H9 (cell line): Measurements from ENCODE around the gene DNAJC6. TPM values are rescaled to one million over a fixed set of nuclear protein-coding genes. Genes with fewer than 3 reads are reported as not detected.

ENCODE experiments used
- DNase-seq: peaks from one replicate; pipeline ENCODE4 v3.0.0-alpha.2; 2017
- H2AFZ ChIP-seq: one replicate; pipeline ENCODE4 v1.6.1; 2013; ENCODE audit warnings: mild to moderate bottlenecking, low read length, control low read depth, moderate library complexity
- H2AK5ac ChIP-seq: 2 replicates; pipeline ENCODE4 v1.6.1; 2013; ENCODE audit warnings: low read length, control low read depth, mixed read lengths; ENCODE audit not compliant: insufficient read length
- H2BK120ac ChIP-seq: one replicate; pipeline ENCODE4 v1.6.1; 2013; ENCODE audit warnings: low read depth, mild to moderate bottlenecking, low read length, control low read depth, inconsistent platforms; ENCODE audit not compliant: poor library complexity, severe bottlenecking
- H2BK12ac ChIP-seq: 2 replicates; pipeline ENCODE4 v1.6.1; 2013; ENCODE audit warnings: low read length, control low read depth, mixed read lengths, low read depth; ENCODE audit not compliant: insufficient read length
- H2BK15ac ChIP-seq: 2 replicates; pipeline ENCODE4 v1.6.1; 2013; ENCODE audit warnings: low read depth, low read length, control low read depth
- H2BK20ac ChIP-seq: one replicate; pipeline ENCODE4 v1.6.1; 2013; ENCODE audit warnings: low read depth, mild to moderate bottlenecking, low read length, control low read depth, inconsistent platforms; ENCODE audit not compliant: poor library complexity, severe bottlenecking
- H2BK5ac ChIP-seq: 2 replicates; pipeline ENCODE4 v1.6.1; 2013; ENCODE audit warnings: low read length, control low read depth, mixed read lengths; ENCODE audit not compliant: insufficient read length
- H3K14ac ChIP-seq: 2 replicates; pipeline ENCODE4 v1.6.1; 2013; ENCODE audit warnings: low read length, control low read depth; ENCODE audit not compliant: insufficient read depth
- H3K18ac ChIP-seq: 2 replicates; pipeline ENCODE4 v1.6.1; 2013; ENCODE audit warnings: low read depth, mild to moderate bottlenecking, mixed read lengths, low read length, control low read depth; ENCODE audit not compliant: insufficient read length
- H3K23ac ChIP-seq: 2 replicates; pipeline ENCODE4 v1.6.1; 2013; ENCODE audit warnings: low read length, control low read depth, mixed read lengths, low read depth; ENCODE audit not compliant: insufficient read length
- H3K23me2 ChIP-seq: 2 replicates; pipeline ENCODE4 v1.6.1; 2013; ENCODE audit warnings: low read depth, mild to moderate bottlenecking, mixed read lengths, low read length, control low read depth; ENCODE audit not compliant: insufficient read length, poor library complexity, severe bottlenecking
- H3K27ac ChIP-seq: 2 replicates; pipeline ENCODE4 v1.5.1; 2013; ENCODE audit warnings: low read length, control low read depth, mixed read lengths, low read depth; ENCODE audit not compliant: insufficient read length
- H3K27me3 ChIP-seq: 2 replicates; pipeline ENCODE4 v1.6.1; 2013; ENCODE audit warnings: low read length, control low read depth, inconsistent platforms; ENCODE audit not compliant: insufficient read depth
- H3K4ac ChIP-seq: 2 replicates; pipeline ENCODE4 v1.6.1; 2013; ENCODE audit warnings: low read depth, mild to moderate bottlenecking, control low read depth, inconsistent platforms, low read length, moderate library complexity
- H3K4me1 ChIP-seq: 2 replicates; pipeline ENCODE4 v1.6.1; 2013; ENCODE audit warnings: low read length, control low read depth, inconsistent platforms; ENCODE audit not compliant: insufficient read depth
- H3K4me2 ChIP-seq: 2 replicates; pipeline ENCODE4 v1.6.1; 2013; ENCODE audit warnings: low read length, control low read depth, mixed read lengths; ENCODE audit not compliant: insufficient read length, insufficient read depth
- H3K56ac ChIP-seq: 2 replicates; pipeline ENCODE4 v1.6.1; 2013; ENCODE audit warnings: low read depth, mild to moderate bottlenecking, mixed read lengths, low read length, control low read depth; ENCODE audit not compliant: insufficient read length
- H3K79me1 ChIP-seq: 2 replicates; pipeline ENCODE4 v1.6.1; 2013; ENCODE audit warnings: low read depth, mild to moderate bottlenecking, moderate library complexity, low read length, control low read depth, inconsistent platforms; ENCODE audit not compliant: insufficient read depth, poor library complexity, severe bottlenecking
- H3K79me2 ChIP-seq: 2 replicates; pipeline ENCODE4 v1.6.1; 2013; ENCODE audit warnings: low read length, control low read depth, inconsistent platforms; ENCODE audit not compliant: insufficient read depth
- H3K9ac ChIP-seq: 2 replicates; pipeline ENCODE4 v1.6.1; 2013; ENCODE audit warnings: low read length, control low read depth, mixed read lengths; ENCODE audit not compliant: insufficient read length; ENCODE audit errors: extremely low read depth
- H3K9me3 ChIP-seq: one replicate; pipeline ENCODE4 v1.6.1; 2013; ENCODE audit warnings: low read depth, low read length, inconsistent platforms; ENCODE audit not compliant: control insufficient read depth
- H3T11ph ChIP-seq: one replicate; pipeline ENCODE4 v1.6.1; 2013; ENCODE audit warnings: mild to moderate bottlenecking, low read length, control low read depth, inconsistent platforms
- H4K20me1 ChIP-seq: one replicate; pipeline ENCODE4 v1.6.1; 2013; ENCODE audit not compliant: control insufficient read depth, insufficient read length, insufficient read depth
- H4K5ac ChIP-seq: 2 replicates; pipeline ENCODE4 v1.6.1; 2013; ENCODE audit warnings: low read depth, mild to moderate bottlenecking, mixed read lengths, low read length, control low read depth; ENCODE audit not compliant: insufficient read length
- H4K8ac ChIP-seq: replicated peaks from 2 replicates; pipeline ENCODE4 v1.6.1; 2013; ENCODE audit warnings: low read length, control low read depth, mixed read lengths, low read depth; ENCODE audit not compliant: insufficient read length
- H4K91ac ChIP-seq: 2 replicates; pipeline ENCODE4 v1.6.1; 2013; ENCODE audit warnings: low read depth, mild to moderate bottlenecking, moderate library complexity, mixed read lengths, low read length, control low read depth; ENCODE audit not compliant: insufficient read length
- H3K27ac Mint-ChIP-seq, 3 experiments: 2 replicates in 2 of 3; 3 replicates in 1 of 3; pipeline ENCODE4 v1.8.0; 2020 to 2021; ENCODE audit warnings: mixed read lengths in 3 of 3, mild to moderate bottlenecking in 1 of 3, moderate library complexity in 1 of 3
- H3K27me3 Mint-ChIP-seq: 2 replicates; pipeline ENCODE4 v1.8.0; 2021; ENCODE audit warnings: low read depth, mild to moderate bottlenecking, moderate library complexity, mixed read lengths
- H3K36me3 Mint-ChIP-seq, 3 experiments: 2 replicates in 2 of 3; 3 replicates in 1 of 3; pipeline ENCODE4 v1.8.0; 2020 to 2021; ENCODE audit warnings: low read depth in 3 of 3, mixed read lengths in 3 of 3; ENCODE audit not compliant: insufficient read depth in 1 of 3
- H3K4me1 Mint-ChIP-seq, 2 experiments: 2 replicates each; pipeline ENCODE4 v1.8.0; 2020; ENCODE audit warnings: mixed read lengths in 2 of 2
- H3K4me3 Mint-ChIP-seq, 2 experiments: 2 replicates in 1 of 2; 3 replicates in 1 of 2; pipeline ENCODE4 v1.8.0; 2020 to 2021; ENCODE audit warnings: mild to moderate bottlenecking in 2 of 2, mixed read lengths in 2 of 2, moderate library complexity in 1 of 2
- H3K9me3 Mint-ChIP-seq, 2 experiments: 2 replicates in 1 of 2; 3 replicates in 1 of 2; pipeline ENCODE4 v1.8.0; 2020; ENCODE audit warnings: mild to moderate bottlenecking in 2 of 2, mixed read lengths in 2 of 2, moderate library complexity in 1 of 2
- CTCF ChIP-seq: fragments of 200-600 bp; sonication (generic); conservative IDR thresholded peaks from 3 replicates; pipeline ENCODE4 v1.8.0; 2021; ENCODE audit warnings: antibody characterized with exemption, mild to moderate bottlenecking
- WGBS: extraction: QIAGEN DNeasy Blood & Tissue Kit; methylation state at CpG from one replicate; pipeline ENCODE4 v1.1.7; 2013; ENCODE audit warnings: missing lambda C conversion rate, low lambda C conversion rate, mixed read lengths; ENCODE audit not compliant: insufficient read length; ENCODE audit errors: extremely low coverage; 5-methylcytosine and 5-hydroxymethylcytosine counted together
- total RNA-seq: library from RNA; stranded (reverse); gene quantifications from 2 replicates; pipeline ENCODE4 v1.2.1, GENCODE V29; 2021

Gene DNAJC6
- total RNA-seq, 1 experiment from 2014 or later = 2.2 TPM

- H4K5ac ChIP-seq = no peak overlapping the region
- no peak for DNase-seq
- no peaks in the 10 kb centered on the region for H3K27me3 Mint-ChIP-seq
- H3K9me3 Mint-ChIP-seq = no peaks in the 10 kb centered on the region; a peak in 1 of 5 replicates
- no peak overlapping the region for H4K8ac ChIP-seq
- H3K27ac ChIP-seq = no peak overlapping the region
- H4K20me1 ChIP-seq = no peaks in the 10 kb centered on the region
- WGBS = no CpG with 5 or more reads among the region's 2 CpGs
- H2BK20ac ChIP-seq = no peak overlapping the region
- no peak overlapping the region for H3T11ph ChIP-seq
- no peak overlapping the region for H2AFZ ChIP-seq
- H3K9me3 ChIP-seq = no peaks in the 10 kb centered on the region
- H2BK12ac ChIP-seq = no peak overlapping the region
- no peak overlapping the region for H3K27ac Mint-ChIP-seq
- no peaks in the 10 kb centered on the region for H3K27me3 ChIP-seq
- H3K79me1 ChIP-seq = peaks cover 2% of the 10 kb centered on the region
- TF ChIP-seq CTCF = no peak
- no peak overlapping the region for H3K14ac ChIP-seq
- no peak overlapping the region for H3K56ac ChIP-seq
- no peak overlapping the region for H3K4ac ChIP-seq
- H2BK15ac ChIP-seq = no peak overlapping the region
- no peaks in the 10 kb centered on the region; the same call in 1 of the 2 replicates for H3K4me1 ChIP-seq
- no peak overlapping the region for H3K18ac ChIP-seq
- H3K9ac ChIP-seq = no peak overlapping the region
- H4K91ac ChIP-seq = no peak overlapping the region
- peaks cover 0 to 6% (median 0%) of the 10 kb centered on the region in 3 experiments; a peak in 2 of 7 replicates for H3K36me3 Mint-ChIP-seq
- H3K4me2 ChIP-seq = no peak overlapping the region
- H3K23ac ChIP-seq = no peak overlapping the region
- peaks cover 5% of the 10 kb centered on the region; the same call in 1 of the 2 replicates for H3K79me2 ChIP-seq
- no peak overlapping the region for H2BK120ac ChIP-seq
- H3K23me2 ChIP-seq = peaks cover 9% of the 10 kb centered on the region
- H2BK5ac ChIP-seq = no peak overlapping the region
- no peak overlapping the region for H3K4me3 Mint-ChIP-seq
- peaks cover 22 to 28% of the 10 kb centered on the region in 2 experiments for H3K4me1 Mint-ChIP-seq
- H2AK5ac ChIP-seq = no peak overlapping the region
Measured at GRCh38 chr1:65417729-65418128, 108.4 kb downstream of the DNAJC6 start.
